GM08714 (cell line): ENCODE data around the gene DSTN.

Experiments
- H3K4me3 ChIP-seq: fragments of 200-500 bp; sonication (Bioruptor generic); 2 replicates; pipeline ENCODE4 v1.5.1; 2014; ENCODE audit warnings: mild to moderate bottlenecking, low read length, inconsistent platforms
- ZNF274 ChIP-seq: IDR thresholded peaks from 2 replicates; pipeline ENCODE4 v1.6.1; 2012; ENCODE audit warnings: mild to moderate bottlenecking, low read depth, low read length

DSTN gene

GRCh38 chr20:17583126-17583525, 13.3 kb downstream of the DSTN start:
- no peak for TF ChIP-seq ZNF274
- H3K4me3 ChIP-seq = no peak overlapping the region

- no peak overlapping the region for H3K4me3 ChIP-seq
- no peak for TF ChIP-seq ZNF274
These were observed 14.8 kb downstream of the DSTN start for GRCh38 chr20:17584689-17585088.

- no peak overlapping the region for H3K4me3 ChIP-seq
- TF ChIP-seq ZNF274 = no peak
These were observed 16.4 kb downstream of the DSTN start for GRCh38 chr20:17586250-17586649.

- no peak for TF ChIP-seq ZNF274
- no peak overlapping the region for H3K4me3 ChIP-seq
These were observed 17.3 kb downstream of the DSTN start for GRCh38 chr20:17587148-17587547.

- no peak overlapping the region for H3K4me3 ChIP-seq
- no peak for TF ChIP-seq ZNF274
These were observed 17.9 kb downstream of the DSTN start for GRCh38 chr20:17587824-17588223.

GRCh38 chr20:17589161-17589834, 19.4 kb downstream of the DSTN start:
- TF ChIP-seq ZNF274 = no peak
- H3K4me3 ChIP-seq = no peak overlapping the region

- no peak for TF ChIP-seq ZNF274
- H3K4me3 ChIP-seq = no peak overlapping the region
These were observed 20.4 kb downstream of the DSTN start for GRCh38 chr20:17590245-17590644.

DNA sequence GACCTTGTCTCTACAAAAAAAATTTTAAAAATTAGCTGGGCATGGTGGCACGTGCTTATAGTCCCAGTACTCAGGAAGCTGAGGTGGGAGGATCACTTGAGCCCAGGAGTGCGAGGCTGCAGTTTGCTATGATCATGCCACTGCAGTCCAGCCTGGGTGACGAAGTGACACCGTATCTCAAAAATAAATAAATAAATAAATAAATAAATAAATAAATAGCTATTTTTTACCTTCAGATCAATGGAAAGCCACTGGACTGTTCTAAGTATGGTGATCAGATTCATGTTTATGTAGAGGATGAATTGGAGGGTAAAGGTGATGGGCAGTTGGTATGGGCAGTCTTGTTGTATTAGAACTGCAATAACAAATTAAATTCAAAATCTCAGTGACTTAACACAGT, 24.0 kb downstream of the DSTN start:
- TF ChIP-seq ZNF274 = no peak
- no peak overlapping the region for H3K4me3 ChIP-seq

GRCh38 chr20:17594443-17594842, 24.6 kb downstream of the DSTN start:
- TF ChIP-seq ZNF274 = no peak
- H3K4me3 ChIP-seq = no peak overlapping the region

GRCh38 chr20:17595856-17596255, 26.0 kb downstream of the DSTN start:
- TF ChIP-seq ZNF274 = no peak
- no peak overlapping the region for H3K4me3 ChIP-seq

DNA sequence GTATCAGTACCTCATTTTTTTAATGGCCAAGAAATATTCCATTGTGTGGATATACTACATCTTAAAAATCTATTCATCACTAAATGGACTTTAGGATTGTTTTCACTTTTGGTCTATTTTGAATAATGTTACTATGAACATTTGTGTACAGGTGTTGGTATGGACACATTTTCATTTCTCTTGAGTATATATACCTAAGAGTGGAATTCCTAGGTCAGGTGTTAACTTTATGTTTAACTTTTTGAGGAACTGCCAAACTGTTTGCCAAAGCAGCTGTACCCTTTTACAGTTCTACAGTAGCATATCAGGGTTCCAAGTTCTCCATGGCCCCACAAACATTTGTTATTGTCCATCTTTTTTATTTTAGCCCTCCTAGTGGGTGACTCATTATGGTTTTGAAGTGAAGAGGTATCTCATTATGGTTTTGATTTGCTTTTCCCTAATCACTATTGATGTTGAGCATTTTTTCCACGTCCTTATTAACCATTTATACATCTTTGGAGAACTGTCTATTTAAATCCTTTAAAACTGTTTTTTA, 28.2 kb downstream of the DSTN start:
- TF ChIP-seq ZNF274 = no peak

GRCh38 chr20:17601957-17602356, 32.1 kb downstream of the DSTN start:
- TF ChIP-seq ZNF274 = no peak
- no peak overlapping the region for H3K4me3 ChIP-seq

More for the DNA sequence above, 28.2 kb downstream of the DSTN start:
- no peak overlapping the region for H3K4me3 ChIP-seq

GRCh38 chr20:17602493-17602892, 32.6 kb downstream of the DSTN start:
- TF ChIP-seq ZNF274 = no peak
- H3K4me3 ChIP-seq = no peak overlapping the region

DNA sequence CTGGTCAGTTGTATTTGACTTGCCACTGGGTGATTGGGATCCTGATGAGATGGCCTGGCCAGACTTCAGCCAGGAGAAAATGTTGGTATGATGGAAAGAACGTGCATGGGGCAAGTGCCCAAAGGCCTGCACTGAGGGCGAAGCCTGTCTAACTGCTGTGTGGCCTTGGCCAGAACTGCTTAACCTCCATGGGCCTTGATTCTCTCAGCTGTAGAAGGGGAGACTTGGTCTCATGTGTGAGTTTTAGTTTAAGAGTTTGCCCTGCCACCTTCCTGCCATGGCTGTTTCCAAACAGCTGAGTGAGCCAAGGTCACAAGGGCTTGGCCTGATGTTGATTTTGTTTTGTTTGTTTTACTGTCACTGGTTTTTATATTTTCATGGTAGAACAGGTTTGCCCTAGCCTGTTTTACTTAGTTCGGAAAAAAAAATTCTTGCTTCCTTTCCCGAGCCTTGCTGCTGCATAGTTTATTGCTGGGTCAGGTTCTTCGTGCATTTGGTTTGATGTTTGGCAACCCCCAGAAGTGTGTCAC, 35.3 kb downstream of the DSTN start:
- no peak overlapping the region for H3K4me3 ChIP-seq

DNA sequence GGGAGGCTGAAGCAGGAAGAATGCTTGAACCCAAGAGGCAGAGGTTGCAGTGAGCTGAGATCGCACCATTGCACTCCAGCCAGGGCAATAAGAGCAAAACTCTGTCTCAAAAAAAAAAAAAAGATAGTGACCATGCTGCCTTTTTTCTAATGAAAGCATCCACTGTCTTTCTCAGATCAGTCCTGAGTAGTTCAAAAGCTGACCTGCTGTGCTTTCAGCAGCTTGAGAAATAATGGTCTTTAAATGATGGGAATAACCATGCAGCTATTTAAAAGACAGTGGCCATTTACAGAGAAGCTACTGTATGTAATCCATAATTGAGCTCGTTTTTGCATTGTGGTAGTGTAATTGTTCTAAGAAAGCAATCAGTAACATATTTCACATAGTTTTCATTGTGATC, 36.1 kb downstream of the DSTN start:
- no peak overlapping the region for H3K4me3 ChIP-seq
- no peak for TF ChIP-seq ZNF274

More for the DNA sequence above, 35.3 kb downstream of the DSTN start:
- no peak for TF ChIP-seq ZNF274
